ENCODE data around the gene ASIC5. TPM values are rescaled to one million over a fixed set of nuclear protein-coding genes. Genes with fewer than 3 reads are reported as not detected.

Gene ASIC5
- total RNA-seq, 4 donors from 2014 or later = not detected

- Histone ChIP-seq H3K4me1 (no peaks in the 10 kb centered on the region), H3K27ac (no peak overlapping the region), H3K36me3 (no peaks in the 10 kb centered on the region), H3K27me3 (no peaks in the 10 kb centered on the region), H3K4me3 (no peak overlapping the region), H3K9me3 (no peaks in the 10 kb centered on the region)
- TF ChIP-seq CTCF (IDR thresholded peaks at IDR 0.05) (no peak), EP300 (IDR thresholded peaks at IDR 0.05) (no peak), POLR2A (IDR thresholded peaks at IDR 0.05) (no peak), POLR2AphosphoS5 (IDR thresholded peaks at IDR 0.05) (no peak)
- ATAC-seq = no peak
- 83 to 89% methylated on average over 1 to 4 of the region's 4 CpGs for WGBS, 2 donors (ENCODE audit: low coverage in 1 of 2)
Measured at GRCh38 chr4:155908187-155909139, 42.4 kb upstream of the ASIC5 start.

GRCh38 chr4:155907556-155907955, 41.5 kb upstream of the ASIC5 start:
- no peaks in the 10 kb centered on the region for H3K4me1 ChIP-seq
- no peaks in the 10 kb centered on the region for H3K27me3 ChIP-seq
- no peak for ATAC-seq
- WGBS, 2 donors (ENCODE audit: low coverage in 1 of 2) = 55 to 67% methylated on average over 1 of the region's 1 CpG
- H3K4me3 ChIP-seq = no peak overlapping the region
- no peaks in the 10 kb centered on the region for H3K36me3 ChIP-seq
- no peak overlapping the region for H3K27ac ChIP-seq
- TF ChIP-seq CTCF (IDR thresholded peaks at IDR 0.05) (no peak), POLR2AphosphoS5 (IDR thresholded peaks at IDR 0.05) (no peak), POLR2A (IDR thresholded peaks at IDR 0.05) (no peak), EP300 (IDR thresholded peaks at IDR 0.05) (no peak)
- no peaks in the 10 kb centered on the region for H3K9me3 ChIP-seq

GRCh38 chr4:155906554-155907247, 40.6 kb upstream of the ASIC5 start:
- H3K27ac ChIP-seq = no peak overlapping the region
- ATAC-seq = no peak
- no peak for TF ChIP-seq CTCF (IDR thresholded peaks at IDR 0.05)
- no peak for TF ChIP-seq POLR2AphosphoS5 (IDR thresholded peaks at IDR 0.05)
- no peak for TF ChIP-seq EP300 (IDR thresholded peaks at IDR 0.05)
- TF ChIP-seq POLR2A (IDR thresholded peaks at IDR 0.05) = no peak
- 66 to 79% methylated on average over 5 to 6 of the region's 6 CpGs for WGBS, 2 donors (ENCODE audit: low coverage in 1 of 2)
- H3K4me3 ChIP-seq = no peak overlapping the region
- H3K27me3 ChIP-seq = no peaks in the 10 kb centered on the region
- H3K4me1 ChIP-seq = no peaks in the 10 kb centered on the region
- no peaks in the 10 kb centered on the region for H3K36me3 ChIP-seq
- no peaks in the 10 kb centered on the region for H3K9me3 ChIP-seq

- Histone ChIP-seq H3K36me3 (no peaks in the 10 kb centered on the region), H3K27ac (no peak overlapping the region), H3K27me3 (no peaks in the 10 kb centered on the region), H3K4me3 (no peak overlapping the region), H3K4me1 (peaks cover 0 to 9% (median 0%) of the 10 kb centered on the region in 3 donors), H3K9me3 (no peaks in the 10 kb centered on the region)
- TF ChIP-seq POLR2AphosphoS5 (IDR thresholded peaks at IDR 0.05) = no peak
- no peak for TF ChIP-seq EP300 (IDR thresholded peaks at IDR 0.05)
- no peak for TF ChIP-seq POLR2A (IDR thresholded peaks at IDR 0.05)
- no peak for TF ChIP-seq CTCF (IDR thresholded peaks at IDR 0.05)
- 49 to 60% methylated on average over 3 of the region's 3 CpGs for WGBS, 2 donors (ENCODE audit: low coverage in 1 of 2)
- ATAC-seq = no peak
Measured at GRCh38 chr4:155904331-155904730, 38.3 kb upstream of the ASIC5 start.
